Cardiac muscle cell (in vitro differentiated cells and primary cell): ENCODE data around the gene C19orf25. TPM values are rescaled to one million over a fixed set of nuclear protein-coding genes. Genes with fewer than 3 reads are reported as not detected.

Experiments
- DNase-seq, 2 donors: peaks; one replicate each; pipeline versions ENCODE4 v3.0.0 to v3.0.0-alpha.2; 2010 to 2017; ENCODE audit warnings: low read depth in 1 of 2, low spot score in 1 of 2
- H3K27ac ChIP-seq: fragments of 200-600 bp; sonication (generic); 2 replicates; pipeline ENCODE4 v1.5.1; 2016
- H3K27me3 ChIP-seq: fragments of 200-600 bp; sonication (generic); 2 replicates; pipeline ENCODE4 v1.6.0; 2016; ENCODE audit warnings: control low read depth
- H3K36me3 ChIP-seq: fragments of 200-600 bp; sonication (generic); 2 replicates; pipeline ENCODE4 v1.5.1; 2016; ENCODE audit warnings: control low read depth
- H3K4me1 ChIP-seq: fragments of 200-600 bp; sonication (generic); 2 replicates; pipeline ENCODE4 v1.8.1; 2017; ENCODE audit warnings: low read depth, mild to moderate bottlenecking, mixed run types
- H3K4me3 ChIP-seq: fragments of 200-600 bp; sonication (generic); 2 replicates; pipeline ENCODE4 v1.5.1; 2016; ENCODE audit warnings: mild to moderate bottlenecking
- H3K9me3 ChIP-seq: fragments of 200-600 bp; sonication (generic); 2 replicates; pipeline ENCODE4 v1.5.1; 2017; ENCODE audit warnings: low read depth, mild to moderate bottlenecking, control low read depth
- polyA plus RNA-seq: library from polyadenylated mRNA; unstranded; fragments of >200 nt; fragmentation: Nextera tagmentation; extraction: Ambion mirVana; gene quantifications from 2 replicates; pipeline ENCODE4 v1.2.1, GENCODE V29; 2016
- total RNA-seq: library from RNA; depleted of rRNA; stranded (reverse); fragments of >200 nt; gene quantifications from 2 replicates; pipeline ENCODE4 v1.2.3, GENCODE V29; 2016
- TF ChIP-seq, protein P1 (sequence below): IDR thresholded peaks from 2 replicates; pipeline ENCODE4 v1.5.1; 2012; ENCODE audit warnings: low read depth, mild to moderate bottlenecking, low read length

The C19orf25 gene
- total and polyA plus RNA-seq, 2 experiments from 2014 or later: 52.4 to 84.9 TPM

DNA sequence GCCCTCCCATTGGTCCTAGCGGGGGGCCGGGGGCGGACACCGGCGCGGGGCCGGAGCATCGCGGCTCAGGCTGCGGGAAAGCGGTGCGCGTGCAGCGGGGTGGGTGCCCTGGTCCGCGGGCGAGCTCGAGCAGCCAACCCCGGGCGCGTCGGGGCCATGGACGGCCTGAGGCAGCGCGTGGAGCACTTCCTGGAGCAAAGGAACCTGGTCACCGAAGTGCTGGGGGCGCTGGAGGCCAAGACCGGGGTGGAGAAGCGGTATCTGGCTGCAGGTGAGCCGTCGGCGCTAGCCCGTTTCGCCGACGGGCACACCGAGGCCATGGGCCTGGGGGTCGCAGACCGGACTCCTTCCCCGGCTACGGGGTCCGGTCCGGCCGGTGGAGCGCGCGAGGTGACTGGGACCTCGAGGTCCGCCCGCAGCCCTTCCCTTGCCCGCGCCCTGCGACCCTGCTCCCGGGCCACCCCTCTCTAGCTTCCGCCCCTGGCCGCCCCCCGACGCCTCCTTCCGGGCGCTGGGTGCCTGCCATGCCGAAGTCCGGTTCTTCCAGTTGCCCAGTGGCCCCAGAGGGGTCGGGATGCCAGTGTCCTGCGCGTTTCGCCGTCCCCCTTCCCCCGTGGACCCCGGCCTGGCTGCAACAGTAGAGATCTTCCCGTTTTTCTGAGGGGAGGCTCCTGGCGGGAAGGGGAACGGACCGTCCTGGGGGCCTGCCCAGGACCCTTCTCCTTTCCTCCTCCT, 12.3 kb upstream of the C19orf25 start, which contains the start of gene REEP6:
Gene REEP6 (plus strand): TSS at position 68 of the 735 bp plus-strand sequence. CDS start 89 bp downstream, at position 157.
- no peak for DNase-seq
- H3K4me1 ChIP-seq: peaks cover 8% of the 10 kb centered on the region
- no peaks in the 10 kb centered on the region for H3K27me3 ChIP-seq
- no peaks in the 10 kb centered on the region for H3K36me3 ChIP-seq
- H3K9me3 ChIP-seq: no peaks in the 10 kb centered on the region
- H3K4me3 ChIP-seq: peak within 1 kb of the TSS; percentile 39
- TF ChIP-seq, protein P1, sequence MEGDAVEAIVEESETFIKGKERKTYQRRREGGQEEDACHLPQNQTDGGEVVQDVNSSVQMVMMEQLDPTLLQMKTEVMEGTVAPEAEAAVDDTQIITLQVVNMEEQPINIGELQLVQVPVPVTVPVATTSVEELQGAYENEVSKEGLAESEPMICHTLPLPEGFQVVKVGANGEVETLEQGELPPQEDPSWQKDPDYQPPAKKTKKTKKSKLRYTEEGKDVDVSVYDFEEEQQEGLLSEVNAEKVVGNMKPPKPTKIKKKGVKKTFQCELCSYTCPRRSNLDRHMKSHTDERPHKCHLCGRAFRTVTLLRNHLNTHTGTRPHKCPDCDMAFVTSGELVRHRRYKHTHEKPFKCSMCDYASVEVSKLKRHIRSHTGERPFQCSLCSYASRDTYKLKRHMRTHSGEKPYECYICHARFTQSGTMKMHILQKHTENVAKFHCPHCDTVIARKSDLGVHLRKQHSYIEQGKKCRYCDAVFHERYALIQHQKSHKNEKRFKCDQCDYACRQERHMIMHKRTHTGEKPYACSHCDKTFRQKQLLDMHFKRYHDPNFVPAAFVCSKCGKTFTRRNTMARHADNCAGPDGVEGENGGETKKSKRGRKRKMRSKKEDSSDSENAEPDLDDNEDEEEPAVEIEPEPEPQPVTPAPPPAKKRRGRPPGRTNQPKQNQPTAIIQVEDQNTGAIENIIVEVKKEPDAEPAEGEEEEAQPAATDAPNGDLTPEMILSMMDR: no peak
- peak within 1 kb of the TSS; percentile 58 for H3K27ac ChIP-seq

DNA sequence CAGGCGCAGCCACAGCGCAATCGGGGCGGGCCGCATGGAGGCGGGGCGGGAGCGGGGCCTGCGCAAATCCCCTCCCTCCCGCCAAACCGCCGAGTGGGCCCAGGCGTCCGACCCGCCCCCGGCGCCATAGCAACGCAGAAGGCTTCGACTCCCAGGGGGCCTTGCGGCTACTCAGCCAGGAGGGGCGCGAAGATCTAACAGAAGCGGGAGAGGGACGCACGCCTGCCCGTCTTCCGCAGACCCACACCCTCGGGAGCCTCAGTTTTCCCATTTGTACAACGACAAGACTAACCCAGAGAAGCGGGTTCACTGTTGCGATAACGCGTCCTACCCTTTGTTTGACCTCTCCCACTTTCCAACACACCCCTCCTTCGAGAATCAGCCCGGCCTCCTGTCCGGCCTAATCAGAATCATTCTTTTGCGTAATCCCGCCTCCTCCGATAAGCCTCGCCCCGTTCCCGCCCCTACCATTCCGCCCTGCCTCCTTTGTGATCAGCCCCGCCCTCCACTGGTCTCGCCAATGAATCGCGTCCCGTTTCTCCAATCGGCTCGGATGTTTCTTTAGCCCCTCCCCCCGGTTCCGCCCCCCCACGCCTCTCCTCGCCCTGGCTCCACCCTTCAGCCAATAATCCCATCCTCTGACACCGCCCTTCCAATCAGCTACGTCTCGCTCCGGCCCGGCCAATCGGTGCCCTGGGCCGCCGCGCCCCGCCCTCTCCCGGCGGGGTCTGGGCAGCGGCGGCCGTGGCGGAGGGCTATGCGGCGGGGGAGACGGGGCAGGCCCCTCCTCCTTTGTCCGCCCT, 11.5 kb upstream of the C19orf25 start, which contains the start of gene PCSK4:
Gene PCSK4 (minus strand): TSS at position 40 of the 803 bp plus-strand sequence. CDS start 4 bp downstream, at position 36.
- H3K9me3 ChIP-seq: no peaks in the 10 kb centered on the region
- H3K36me3 ChIP-seq: no peaks in the 10 kb centered on the region
- TF ChIP-seq, protein P1: no peak
- DNase-seq: peak; percentile 99
- peaks cover 8% of the 10 kb centered on the region for H3K4me1 ChIP-seq
- peak within 1 kb of the TSS; percentile 39 for H3K4me3 ChIP-seq
- H3K27me3 ChIP-seq: no peaks in the 10 kb centered on the region
- H3K27ac ChIP-seq: peak within 1 kb of the TSS; percentile 58

DNA sequence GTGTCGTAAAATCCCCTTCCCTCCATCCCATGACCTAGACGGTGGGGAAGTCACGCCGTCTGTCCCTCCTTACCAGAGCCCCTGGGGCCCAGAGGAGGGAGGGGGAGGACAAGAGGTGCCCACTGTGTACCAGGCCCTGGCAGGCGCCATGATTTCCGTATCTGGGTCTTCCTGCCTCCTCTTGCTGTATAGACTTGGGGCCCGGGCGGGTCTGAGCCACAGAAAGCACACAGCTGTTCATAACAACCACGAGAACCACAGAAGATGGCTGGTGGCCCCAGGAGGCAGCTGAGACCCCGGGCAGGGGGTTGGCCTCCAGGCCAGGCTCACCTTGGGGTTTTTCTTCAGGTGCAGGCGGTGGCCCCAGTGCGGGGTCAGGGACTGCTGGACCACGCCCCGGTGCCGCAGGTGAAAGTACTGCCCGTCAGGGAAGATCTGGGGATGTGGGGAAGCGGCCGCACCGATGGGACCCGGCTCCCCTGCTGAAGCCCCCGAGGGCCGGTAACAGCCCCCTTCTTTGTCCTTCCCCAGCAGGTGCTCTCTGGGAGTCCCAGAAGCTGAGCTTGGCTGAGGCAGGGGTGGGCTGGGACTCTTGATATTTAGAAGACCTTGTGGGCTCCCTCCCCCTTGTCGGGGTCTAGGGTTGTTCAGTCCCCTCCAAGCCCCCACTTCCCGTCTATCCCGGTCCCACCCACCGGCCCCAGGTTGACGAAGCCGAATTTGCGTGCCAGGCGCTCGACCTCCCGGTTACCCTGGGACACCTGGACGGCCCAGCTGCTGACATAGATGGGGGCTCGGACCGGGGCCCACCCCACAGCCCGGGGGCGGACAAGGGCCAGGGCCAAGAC, 10.7 kb upstream of the C19orf25 start:
- no peaks in the 10 kb centered on the region for H3K27me3 ChIP-seq
- H3K36me3 ChIP-seq: no peaks in the 10 kb centered on the region
- peak overlapping the region; percentile 58 for H3K27ac ChIP-seq
- H3K9me3 ChIP-seq: no peaks in the 10 kb centered on the region
- TF ChIP-seq, protein P1: no peak
- H3K4me1 ChIP-seq: peaks cover 8% of the 10 kb centered on the region
- H3K4me3 ChIP-seq: peak overlapping the region; percentile 39
- DNase-seq: no peak

DNA sequence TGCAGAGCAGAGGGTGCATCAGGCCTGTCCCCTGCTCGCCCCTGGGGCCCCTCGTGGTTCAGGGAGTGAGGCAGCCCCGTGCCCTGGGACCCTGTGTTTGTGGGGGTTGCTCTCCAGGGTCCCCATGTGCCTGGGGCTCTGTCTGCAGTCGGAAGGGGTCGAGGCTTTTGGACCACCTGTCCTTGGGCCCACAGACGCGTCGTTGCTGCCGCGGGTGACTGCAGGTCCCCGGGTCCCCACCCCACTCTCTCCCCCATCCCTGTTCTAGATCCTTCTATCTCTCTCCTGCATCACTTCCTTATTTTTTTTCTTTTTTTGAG, 9.2 kb upstream of the C19orf25 start:
- no peak for DNase-seq
- H3K27ac ChIP-seq: no peak overlapping the region
- no peaks in the 10 kb centered on the region for H3K27me3 ChIP-seq
- peaks cover 8% of the 10 kb centered on the region for H3K4me1 ChIP-seq
- H3K36me3 ChIP-seq: no peaks in the 10 kb centered on the region
- TF ChIP-seq, protein P1: no peak
- no peaks in the 10 kb centered on the region for H3K9me3 ChIP-seq
- no peak overlapping the region for H3K4me3 ChIP-seq
